ENCODE results near the gene TANC1. TPM values are rescaled to one million over a fixed set of nuclear protein-coding genes. Genes with fewer than 3 reads are reported as not detected.
"Not testable (repeated sequence)": the region's sequence is repeated elsewhere in the genome, so short reads cannot be mapped to it uniquely, and the experiment has no call there.

TANC1 gene
- total RNA-seq, 1 experiment from 2014 or later: 12.6 TPM

DNA sequence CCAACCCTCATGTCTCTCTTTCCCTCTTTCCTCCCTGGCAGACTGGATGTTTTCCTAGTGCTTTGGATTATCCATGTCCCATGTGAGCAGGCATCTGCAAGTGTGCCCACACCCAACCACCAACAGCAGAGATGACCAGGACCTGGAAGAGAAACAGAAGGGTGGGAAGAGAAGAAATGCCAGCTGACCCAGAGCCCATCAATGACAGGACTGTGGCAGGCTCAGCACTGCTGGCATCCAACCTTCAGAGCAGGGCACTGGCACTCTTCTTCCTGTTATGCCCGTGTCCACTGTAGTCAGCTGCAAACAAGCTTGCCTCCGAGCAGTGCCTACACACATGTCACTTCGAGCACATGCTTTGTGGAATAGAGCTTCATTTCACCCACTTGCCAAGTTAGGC, 121.1 kb downstream of the TANC1 start:
- DNase-seq (ENCODE audit: low spot score): no peak

DNA sequence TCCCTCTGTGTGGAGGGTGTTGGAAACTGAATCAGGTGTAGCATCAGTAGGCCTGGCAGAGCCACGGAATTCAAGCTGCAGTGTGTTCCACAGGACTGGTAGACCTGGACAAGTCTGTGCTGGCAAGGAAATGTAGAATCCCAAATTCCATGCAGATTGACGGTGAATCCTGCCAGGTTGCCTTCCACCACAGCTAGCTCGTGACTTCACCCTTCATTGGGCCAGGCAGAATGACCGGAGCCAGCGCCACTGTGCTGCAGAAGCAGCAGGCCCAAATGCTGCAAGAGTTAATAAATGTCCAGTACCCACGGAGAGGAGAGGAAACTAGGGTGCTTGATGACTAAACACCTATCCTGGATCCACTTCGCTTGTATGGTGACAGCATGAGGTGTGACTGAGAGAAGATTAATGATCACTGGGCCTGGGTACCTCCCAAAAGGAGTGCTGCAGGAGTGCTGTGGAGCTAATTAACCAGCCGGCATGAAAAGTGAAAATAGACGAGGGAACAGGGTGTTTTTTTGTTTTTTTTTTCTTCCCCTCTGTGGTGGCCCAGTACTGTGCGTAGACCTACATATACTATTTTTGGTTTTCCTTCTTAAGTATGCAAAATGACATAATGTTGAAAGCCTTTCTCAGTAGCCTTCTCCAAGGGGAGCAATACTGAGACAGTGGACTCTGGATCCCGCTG, 122.2 kb downstream of the TANC1 start:
- peak; percentile 87 for DNase-seq (ENCODE audit: low spot score)

DNA sequence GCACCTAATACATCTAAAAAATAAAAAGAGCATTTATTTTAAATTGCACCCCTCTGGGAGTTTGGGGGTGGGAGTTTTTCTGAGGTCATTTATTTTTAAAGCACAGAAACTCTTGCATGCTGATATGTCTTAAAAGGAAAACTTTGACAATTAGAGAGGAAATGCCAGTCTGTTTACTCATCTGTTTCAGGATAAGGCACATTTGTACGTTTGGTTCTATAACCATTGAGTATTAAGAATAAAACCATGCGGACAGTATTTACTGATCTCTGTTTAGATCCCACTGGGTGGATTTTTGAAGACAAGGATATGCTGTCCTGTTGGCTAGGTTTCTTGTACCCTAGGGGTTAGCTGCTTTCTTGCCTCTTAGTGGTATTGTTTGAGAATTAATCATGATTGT, 122.9 kb downstream of the TANC1 start:
- peak; percentile 72 for DNase-seq (ENCODE audit: low spot score)

DNA sequence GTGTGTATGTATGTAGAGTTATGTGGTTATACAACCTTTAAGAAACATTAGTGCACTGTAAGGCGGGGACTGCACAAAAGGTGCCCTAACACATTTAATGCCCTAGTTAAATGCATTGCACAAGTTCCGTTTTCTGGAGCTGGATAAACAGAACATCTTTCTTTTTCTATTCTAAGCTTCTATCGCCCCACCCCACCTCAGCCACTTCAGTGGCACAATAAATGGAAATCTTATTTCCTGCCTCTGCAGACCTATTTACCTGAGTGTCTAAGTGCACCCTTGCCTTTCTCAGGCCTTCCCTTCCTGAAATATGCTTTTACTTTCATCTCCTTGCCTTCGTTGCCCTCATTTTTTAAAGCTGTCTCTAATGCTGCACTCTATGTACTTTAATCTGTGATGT, 123.5 kb downstream of the TANC1 start:
- no peak for DNase-seq (ENCODE audit: low spot score)

DNA sequence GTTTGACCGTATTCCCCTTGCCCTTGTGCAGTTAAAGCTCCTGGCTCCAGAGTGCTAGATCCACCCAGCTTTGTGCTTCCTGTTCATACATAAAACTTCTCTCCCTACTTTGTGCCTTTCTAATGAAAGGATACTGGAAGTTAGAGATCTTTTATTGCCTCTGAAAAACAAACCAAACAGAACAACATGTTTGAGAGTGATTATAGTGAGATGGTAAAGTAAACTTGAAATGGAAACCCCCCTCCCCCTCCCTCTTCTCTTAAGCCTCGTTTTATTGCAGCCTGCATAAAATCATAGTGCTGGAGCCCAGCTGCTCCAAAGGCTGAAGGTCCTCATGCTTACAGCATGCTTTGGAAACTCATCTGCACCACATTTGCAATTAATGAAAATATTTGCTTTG, 125.1 kb downstream of the TANC1 start:
- DNase-seq (ENCODE audit: low spot score): no peak

DNA sequence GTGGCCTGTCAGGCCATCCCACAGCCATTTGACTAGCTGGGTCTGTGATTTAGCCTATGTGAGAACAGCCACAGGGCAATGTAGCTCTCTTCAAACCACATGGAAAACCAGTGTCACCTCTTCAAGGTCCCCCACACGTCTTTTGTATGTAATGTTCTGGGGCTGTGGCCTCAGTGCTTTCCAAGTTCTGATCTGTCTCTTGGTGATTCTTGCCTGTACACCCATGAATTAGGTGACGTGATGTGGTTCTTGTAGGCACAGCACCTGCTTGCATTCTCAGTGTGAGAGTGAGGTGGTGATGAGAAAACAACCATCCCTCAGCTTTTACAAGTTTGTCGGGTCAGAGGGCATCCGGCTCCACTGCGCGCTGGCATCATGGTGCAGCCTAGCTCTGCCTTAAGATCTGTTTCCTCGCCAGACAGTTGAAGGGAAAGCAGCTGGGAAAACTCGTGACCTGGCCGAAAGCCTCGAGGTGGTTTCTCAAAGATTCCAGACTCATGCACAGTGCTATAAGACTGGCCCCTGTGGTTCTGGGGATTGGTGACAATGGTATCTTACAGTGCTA, 125.8 kb downstream of the TANC1 start:
- DNase-seq (ENCODE audit: low spot score): peak; percentile 91

DNA sequence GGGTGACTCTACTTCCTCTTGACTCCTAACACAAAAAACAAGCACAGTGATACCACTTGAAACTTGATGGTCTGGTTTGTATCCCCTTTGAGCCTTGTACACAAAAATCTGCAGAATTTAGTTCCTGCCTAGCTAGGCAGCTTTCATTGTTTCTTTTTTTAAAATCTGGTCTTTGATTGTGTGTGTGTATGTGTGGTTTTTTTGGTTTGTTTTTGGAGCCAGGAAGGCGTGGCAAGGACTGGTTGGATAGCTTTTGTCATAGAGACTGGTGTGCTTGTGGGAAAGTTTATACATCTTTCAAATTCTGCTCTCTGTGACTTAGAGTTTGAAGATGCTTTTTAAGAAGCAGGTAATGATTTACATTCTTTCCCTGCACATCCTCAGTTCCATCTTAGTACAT, 127.4 kb downstream of the TANC1 start:
- no peak for DNase-seq (ENCODE audit: low spot score)

DNA sequence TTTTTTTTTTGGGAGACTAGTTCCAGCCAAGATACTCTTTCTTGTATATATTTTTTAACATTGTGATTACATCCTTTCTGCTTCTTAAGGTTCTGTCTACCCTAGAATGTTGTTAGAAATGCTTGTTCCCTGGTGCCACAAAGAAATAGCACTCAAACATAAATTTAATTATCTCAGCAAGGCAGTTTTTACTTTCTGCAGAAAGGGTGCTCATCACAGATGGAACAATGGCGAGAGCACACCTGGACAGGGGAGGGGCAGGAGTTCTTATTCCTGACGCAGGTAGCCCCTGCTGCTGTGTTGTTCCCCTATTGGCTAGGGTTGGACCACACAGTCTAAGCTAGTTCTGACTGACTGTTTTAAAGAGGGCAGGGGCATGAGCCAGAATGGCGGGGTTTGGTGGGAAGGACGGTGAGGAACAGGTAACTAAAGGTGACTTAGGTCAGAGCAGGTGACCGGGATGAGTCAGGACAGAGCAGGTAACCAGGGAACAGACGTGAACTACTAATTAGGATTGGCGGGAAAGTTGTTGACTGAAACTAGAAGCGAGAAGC, 127.9 kb downstream of the TANC1 start:
- DNase-seq (ENCODE audit: low spot score): not testable (repeated sequence)

DNA sequence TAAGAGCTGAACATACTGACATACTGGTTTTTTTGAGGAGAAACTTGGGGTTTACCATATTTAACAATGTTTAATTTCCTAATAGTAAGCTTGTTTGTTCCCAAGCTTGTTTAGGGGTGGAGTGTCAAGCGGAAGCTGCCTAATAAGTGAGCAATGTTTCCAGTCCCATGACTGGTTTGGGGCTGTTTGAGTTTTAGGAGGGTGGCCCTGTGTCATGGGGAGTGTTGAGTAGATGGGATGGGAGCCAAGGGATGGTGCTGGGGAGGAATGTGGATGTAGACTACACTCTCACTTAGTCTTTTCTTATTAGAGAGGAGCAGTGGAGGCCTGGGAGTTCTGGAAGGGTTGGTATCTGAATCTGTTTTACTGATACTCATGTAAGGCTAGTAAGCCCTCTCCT, 128.5 kb downstream of the TANC1 start:
- no peak for DNase-seq (ENCODE audit: low spot score)

DNA sequence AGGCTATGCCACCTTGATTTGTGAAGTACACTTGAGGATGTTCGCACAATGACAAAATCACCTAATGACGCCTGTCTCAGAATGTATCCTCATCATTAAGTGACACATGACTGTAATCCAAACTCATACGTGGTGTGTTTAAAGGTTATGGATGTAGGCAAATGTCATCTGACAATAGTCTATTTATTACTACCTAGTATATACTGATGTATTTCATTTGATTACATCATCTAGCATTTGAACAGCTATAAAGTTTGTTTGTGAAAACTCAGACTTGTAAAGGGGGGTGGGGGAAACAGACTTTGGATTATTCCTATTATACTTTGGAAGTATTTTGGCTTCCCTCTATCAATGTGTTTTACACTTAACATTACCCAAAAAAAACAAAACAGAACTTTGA, 129.9 kb downstream of the TANC1 start:
- no peak for DNase-seq (ENCODE audit: low spot score)

DNA sequence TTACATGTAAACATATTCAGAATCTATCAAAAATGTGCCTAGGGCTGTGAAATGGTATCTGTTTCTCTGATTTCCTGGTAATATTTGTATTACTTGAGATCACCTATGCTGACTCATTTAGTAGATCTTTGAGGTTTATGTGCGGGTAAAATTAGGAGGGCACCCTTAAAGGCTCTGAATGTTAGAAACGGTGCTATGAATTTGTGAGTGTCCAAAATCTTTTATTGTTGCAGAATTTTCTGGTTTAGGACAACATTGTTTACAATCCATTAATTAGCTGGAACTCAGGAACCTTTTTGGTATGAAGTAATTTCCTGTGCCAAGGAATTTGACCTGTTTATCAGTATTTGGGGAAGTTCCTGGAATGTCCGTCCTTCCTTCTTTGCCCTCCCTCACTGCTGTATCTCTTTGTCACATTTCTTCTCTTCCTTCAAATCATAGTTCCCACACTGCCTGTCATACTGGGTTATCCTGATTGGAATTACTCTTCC, 130.5 kb downstream of the TANC1 start:
- peak; percentile 59 for DNase-seq (ENCODE audit: low spot score)

DNA sequence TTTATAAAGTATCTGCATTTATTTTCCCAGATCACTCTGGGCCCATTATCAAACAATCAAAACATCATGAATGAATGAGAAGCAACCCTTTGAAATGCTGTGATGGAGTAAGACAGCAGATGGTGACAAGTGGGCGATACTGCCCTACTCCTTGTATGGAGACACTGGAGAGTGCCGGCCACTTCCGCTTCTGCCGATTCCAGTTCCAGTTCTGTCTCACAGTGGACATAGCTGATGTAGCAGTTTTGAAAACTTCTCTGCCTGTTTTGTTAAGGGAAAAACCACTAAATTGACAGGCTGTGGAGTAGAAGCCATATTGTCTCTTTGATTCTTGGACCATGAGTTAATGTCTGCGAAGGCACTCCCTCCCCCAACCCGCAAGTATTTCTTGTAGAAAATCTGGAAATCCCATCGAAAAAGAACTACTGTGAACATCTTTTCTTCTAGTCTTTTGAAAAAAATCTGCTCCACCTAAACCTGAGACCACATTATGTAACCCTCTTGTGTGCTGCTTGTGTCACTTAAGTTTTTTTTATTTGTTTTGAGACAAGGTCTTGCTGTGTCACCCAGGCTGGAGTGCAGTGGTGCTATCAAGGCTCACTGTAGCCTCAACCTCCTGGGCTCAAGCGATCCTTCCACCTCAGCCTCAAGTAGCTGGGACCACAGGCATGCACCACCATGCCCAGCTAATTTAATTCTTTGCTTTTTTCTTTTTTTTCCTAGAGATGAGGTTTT, 133.5 kb downstream of the TANC1 start:
- no peak for DNase-seq (ENCODE audit: low spot score)

DNA sequence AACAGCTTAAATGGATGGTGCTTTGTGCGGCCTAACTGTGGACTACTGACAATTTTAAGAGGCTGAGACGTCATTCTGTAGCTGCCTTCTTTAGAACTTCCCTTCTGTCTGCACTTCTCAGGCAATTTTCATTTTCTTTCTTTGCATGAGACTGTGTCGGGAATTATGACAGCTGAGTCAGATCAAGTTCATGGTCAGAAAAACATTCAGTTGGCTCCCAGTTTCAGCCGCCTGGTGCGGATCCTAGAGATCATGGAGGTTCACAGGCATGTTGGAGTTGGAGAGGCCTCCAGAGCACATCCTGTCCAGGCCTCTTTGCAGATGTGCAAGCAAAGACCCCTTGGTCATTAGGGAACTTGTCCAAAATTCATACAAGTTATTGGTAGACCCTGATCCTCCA, 135.0 kb downstream of the TANC1 start:
- DNase-seq (ENCODE audit: low spot score): no peak

DNA sequence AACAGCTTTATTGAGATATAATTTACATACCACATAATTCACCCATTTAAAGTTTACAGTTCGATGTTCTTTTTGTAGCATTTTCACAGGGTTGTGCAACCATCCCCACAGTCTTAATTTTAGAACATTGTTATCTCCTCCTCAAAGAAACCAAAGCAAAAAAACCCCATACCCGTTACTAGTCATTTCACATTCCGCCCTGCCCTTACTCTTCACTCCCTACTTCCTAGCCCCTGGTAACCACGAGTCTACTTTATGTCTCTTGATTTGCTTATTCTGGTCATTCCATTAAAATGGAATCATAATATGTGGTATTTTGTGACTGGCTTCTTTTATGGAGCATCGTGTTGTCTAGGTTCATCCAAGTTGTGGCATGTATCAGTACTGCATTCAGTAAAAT, 137.7 kb downstream of the TANC1 start:
- no peak for DNase-seq (ENCODE audit: low spot score)

DNA sequence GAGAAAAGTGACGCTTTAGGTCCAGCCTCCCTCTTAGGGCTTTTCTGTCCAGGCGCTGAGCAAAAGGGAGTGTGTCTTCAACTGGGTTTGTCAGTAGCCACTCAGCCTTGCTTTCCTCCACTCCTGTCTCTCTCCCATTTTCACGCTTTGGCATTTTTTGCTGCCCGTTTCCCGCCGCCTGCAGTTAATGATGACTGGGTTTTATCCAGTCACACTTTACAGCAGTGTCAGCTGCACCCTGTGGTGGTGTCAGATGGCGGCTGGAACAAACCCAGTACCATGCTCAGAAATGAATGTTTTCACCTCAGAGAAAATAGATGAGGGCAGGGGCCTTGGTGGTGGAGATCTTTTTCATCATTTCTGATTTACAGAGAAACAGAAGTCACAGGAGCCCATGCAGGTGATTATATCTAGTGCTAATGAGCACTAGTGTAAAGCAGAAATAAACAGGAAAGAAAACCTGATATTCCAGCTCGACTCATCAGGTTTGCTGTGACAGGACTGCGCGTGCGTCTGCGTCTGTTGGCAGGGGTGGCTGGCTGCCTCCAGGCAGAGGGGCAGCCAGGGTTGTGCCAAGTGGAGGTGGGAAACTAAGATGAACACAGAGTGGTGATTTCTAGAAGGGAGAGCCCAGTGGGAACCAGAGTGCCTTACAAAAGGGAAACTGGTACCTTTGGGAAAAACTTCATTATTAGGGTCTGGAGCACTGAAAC, 139.9 kb downstream of the TANC1 start:
- DNase-seq (ENCODE audit: low spot score): no peak

DNA sequence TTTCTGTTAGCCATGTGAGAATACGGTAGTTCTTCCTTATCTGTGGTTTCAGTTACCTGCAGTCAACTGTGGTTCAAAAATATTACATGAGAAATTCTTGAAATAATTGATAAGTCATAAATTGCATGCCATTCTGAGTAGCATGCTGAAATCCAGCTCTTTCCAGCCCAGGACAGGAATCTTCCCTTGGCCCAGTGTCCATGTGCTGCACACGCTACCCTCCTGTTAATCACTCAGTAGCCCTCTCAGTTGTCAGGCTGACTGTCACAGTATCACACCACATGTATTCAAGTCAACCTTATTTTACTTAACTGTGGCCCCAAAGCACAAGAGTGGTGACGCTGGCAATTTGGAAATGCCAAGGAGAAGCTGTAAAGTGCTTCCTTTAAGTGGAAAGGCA, 141.1 kb downstream of the TANC1 start:
- DNase-seq (ENCODE audit: low spot score): no peak

DNA sequence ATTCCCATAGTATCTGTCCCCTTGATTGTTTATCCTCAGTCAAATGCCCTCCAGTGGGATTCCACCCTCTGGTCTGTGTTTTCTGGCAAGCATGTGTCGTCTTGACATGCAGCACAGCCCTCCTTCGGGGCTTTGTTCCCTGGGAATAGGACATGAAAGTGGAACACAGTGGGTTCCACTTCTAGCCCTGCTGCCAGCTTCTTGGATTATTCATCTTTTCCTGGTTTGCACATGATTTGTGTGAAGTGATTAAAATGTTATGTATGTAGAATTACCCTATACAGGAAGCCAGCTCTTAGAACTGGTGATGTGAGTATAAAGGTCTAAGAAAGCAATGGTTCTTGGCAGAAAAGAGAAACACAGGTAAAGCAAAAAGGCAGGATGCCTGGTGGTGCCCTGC, 142.3 kb downstream of the TANC1 start:
- no peak for DNase-seq (ENCODE audit: low spot score)

DNA sequence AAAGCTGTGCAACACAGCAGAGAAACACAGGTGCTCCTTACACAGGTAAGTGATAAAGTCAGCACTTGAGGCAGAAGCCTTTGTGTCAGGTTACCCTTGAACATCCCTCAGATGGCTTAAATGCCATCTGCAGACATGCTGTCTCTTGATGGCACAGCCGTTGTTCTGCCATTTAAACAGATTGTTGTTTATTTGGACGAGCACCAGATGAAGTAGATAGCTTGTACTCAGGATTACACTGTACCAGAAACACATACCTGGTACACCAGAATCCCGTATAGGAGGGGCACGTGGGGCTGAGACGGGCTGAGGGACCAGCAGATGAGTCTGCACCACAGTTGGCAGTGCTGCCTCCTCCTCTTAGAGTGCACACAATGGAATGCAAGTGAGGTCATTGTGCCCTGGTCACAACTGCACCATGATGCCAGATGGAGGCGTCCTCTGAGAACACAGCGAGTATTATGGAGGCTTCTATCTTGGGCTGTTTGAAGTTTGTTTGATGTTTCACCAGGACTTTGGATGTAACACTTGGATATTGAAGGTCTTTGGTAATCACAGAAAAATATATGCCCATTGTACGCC, 143.0 kb downstream of the TANC1 start:
- no peak for DNase-seq (ENCODE audit: low spot score)

DNA sequence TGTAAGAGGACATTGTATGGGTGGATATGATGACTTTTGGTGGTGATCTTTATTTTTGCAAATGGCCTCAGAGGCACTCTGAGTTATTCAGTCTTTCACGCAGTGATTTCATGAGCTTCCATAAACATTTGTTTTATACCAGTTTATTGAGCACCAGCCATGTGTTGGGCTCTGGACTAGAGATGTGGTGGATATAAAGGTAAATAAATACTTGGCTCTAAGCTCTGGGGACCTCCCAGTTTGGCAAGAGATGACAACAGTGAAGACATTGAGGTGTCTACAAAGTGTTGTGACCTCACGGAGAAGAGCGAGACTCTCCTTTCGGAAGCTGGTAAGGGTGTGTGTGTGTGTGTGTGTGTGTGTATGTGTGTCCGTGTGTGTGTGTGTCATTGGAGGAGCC, 146.4 kb downstream of the TANC1 start:
- no peak for DNase-seq (ENCODE audit: low spot score)

DNA sequence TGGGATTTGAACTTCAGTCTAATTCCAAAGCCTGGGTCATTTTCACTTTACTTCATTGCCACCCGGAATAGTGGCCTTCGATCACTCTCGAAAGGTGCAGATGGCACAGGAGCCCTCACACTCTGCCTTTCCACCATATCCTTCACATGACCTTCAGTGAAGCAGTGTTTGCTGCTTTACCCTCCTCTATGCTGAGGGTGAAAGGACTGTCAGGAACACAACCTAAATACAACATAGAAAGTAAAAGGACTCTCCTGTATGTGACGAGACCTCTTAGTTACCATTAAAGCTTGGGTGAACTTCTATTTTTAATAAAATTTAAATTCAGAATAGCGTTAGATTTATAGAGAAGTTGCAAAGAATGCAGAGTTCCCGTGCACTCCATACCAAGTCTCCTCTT, 148.5 kb downstream of the TANC1 start:
- DNase-seq (ENCODE audit: low spot score): no peak

DNA sequence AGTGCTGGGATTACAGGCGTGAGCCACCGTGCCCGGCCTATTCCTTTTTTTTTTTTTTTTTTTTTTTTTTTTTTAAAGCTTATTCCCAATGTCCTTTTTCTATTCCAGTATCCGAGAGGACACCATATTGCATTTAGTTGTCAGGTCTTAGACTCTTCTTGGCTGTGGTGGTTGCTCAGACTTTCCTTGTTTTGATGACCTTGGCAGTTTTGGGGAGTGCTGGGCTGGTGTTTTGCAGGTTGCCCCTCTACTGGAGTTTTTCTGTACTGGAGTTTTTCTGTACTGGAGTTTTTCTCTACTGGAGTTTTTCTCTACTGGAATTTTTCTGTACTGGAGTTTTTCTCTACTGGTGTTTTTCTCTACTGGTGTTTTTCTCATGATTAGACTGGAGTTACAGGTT, 149.2 kb downstream of the TANC1 start:
- DNase-seq (ENCODE audit: low spot score): no peak

Data from A172 (cell line).